WTC11 (cell line): ENCODE data around the gene AGBL4. TPM values are rescaled to one million over a fixed set of nuclear protein-coding genes. Genes with fewer than 3 reads are reported as not detected.

Experiments used
- ATAC-seq: fragments of 200-7000 bp; cut with Tn5 transposase; 2 replicates; pipeline ENCODE4 v1.10.0; 2021; ENCODE audit warnings: mild to moderate bottlenecking, moderate library complexity
- CTCF ChIA-PET: fragments of 300-600 bp; sonication (Branson Sonifier 250); formaldehyde crosslinking; loops from one replicate; lab custom pipeline; 2021; ENCODE audit warnings: antibody characterized with exemption; lab: Charles Lee
- POLR2A ChIA-PET: fragments of 350-600 bp; sonication (Branson Sonifier 250); formaldehyde crosslinking; loops from one replicate; lab custom pipeline; 2021; ENCODE audit warnings: antibody characterized with exemption; lab: Charles Lee
- DNase-seq: peaks from one replicate; pipeline ENCODE4 v3.0.0; 2021; ENCODE audit warnings: low spot score
- H3K27ac Mint-ChIP-seq: 2 replicates; pipeline ENCODE4 v1.8.0; 2021; ENCODE audit warnings: mixed read lengths
- H3K27me3 Mint-ChIP-seq: 2 replicates; pipeline ENCODE4 v1.8.0; 2021; ENCODE audit warnings: low read depth, mild to moderate bottlenecking, moderate library complexity, mixed read lengths
- H3K36me3 Mint-ChIP-seq: 2 replicates; pipeline ENCODE4 v1.8.0; 2021; ENCODE audit warnings: mixed read lengths
- H3K4me1 Mint-ChIP-seq: 2 replicates; pipeline ENCODE4 v1.8.0; 2022; ENCODE audit warnings: mixed read lengths
- H3K4me3 Mint-ChIP-seq: 2 replicates; pipeline ENCODE4 v1.8.0; 2021; ENCODE audit warnings: mild to moderate bottlenecking, moderate library complexity, mixed read lengths
- H3K9me3 Mint-ChIP-seq: 2 replicates; pipeline ENCODE4 v1.8.0; 2021; ENCODE audit warnings: mixed read lengths
- ATF1 ChIP-seq: sonication (generic); formaldehyde crosslinking; IDR thresholded peaks from 2 replicates; pipeline ENCODE4 v1.8.1; 2023; ENCODE audit warnings: mild to moderate bottlenecking, moderate library complexity, missing genetic modification reagents
- ELF4 ChIP-seq: sonication (generic); formaldehyde crosslinking; IDR thresholded peaks from 2 replicates; pipeline ENCODE4 v1.8.1; 2022; ENCODE audit warnings: low read depth, mild to moderate bottlenecking, moderate library complexity, missing genetic modification reagents
- ETV6 ChIP-seq: sonication (generic); formaldehyde crosslinking; IDR thresholded peaks from 2 replicates; pipeline ENCODE4 v1.8.1; 2022; ENCODE audit warnings: mild to moderate bottlenecking, missing genetic modification reagents
- FOXJ3 ChIP-seq: sonication (generic); formaldehyde crosslinking; IDR thresholded peaks from 2 replicates; pipeline ENCODE4 v1.9.0; 2021; ENCODE audit warnings: missing genetic modification reagents, mild to moderate bottlenecking, borderline replicate concordance
- JAZF1 ChIP-seq: fragments of 250-450 bp; sonication (Bioruptor Pico); IDR thresholded peaks from 2 replicates; pipeline ENCODE4 v1.9.0; 2021; ENCODE audit warnings: moderate library complexity, mild to moderate bottlenecking, inconsistent platforms
- NFE2L1 ChIP-seq: sonication (generic); formaldehyde crosslinking; IDR thresholded peaks from 2 replicates; pipeline ENCODE4 v1.8.1; 2023; ENCODE audit warnings: missing genetic modification reagents
- OVOL2 ChIP-seq: fragments of 250-450 bp; sonication (Bioruptor Pico); IDR thresholded peaks from 2 replicates; pipeline ENCODE4 v1.9.0; 2021; ENCODE audit warnings: mild to moderate bottlenecking, borderline replicate concordance
- SP1 ChIP-seq: sonication (generic); formaldehyde crosslinking; conservative IDR thresholded peaks from 2 replicates; pipeline ENCODE4 v1.8.1; 2022; ENCODE audit warnings: missing genetic modification reagents
- TEAD1 ChIP-seq: sonication (generic); formaldehyde crosslinking; IDR thresholded peaks from 2 replicates; pipeline ENCODE4 v1.8.0; 2022; ENCODE audit warnings: mild to moderate bottlenecking, missing genetic modification reagents
- TEAD4 ChIP-seq: sonication (generic); formaldehyde crosslinking; IDR thresholded peaks from 2 replicates; pipeline ENCODE4 v1.8.0; 2022; ENCODE audit warnings: mild to moderate bottlenecking, missing genetic modification reagents
- ZNF138 ChIP-seq: sonication (generic); formaldehyde crosslinking; conservative IDR thresholded peaks from 2 replicates; pipeline ENCODE4 v1.8.1; 2022; ENCODE audit warnings: mild to moderate bottlenecking, moderate library complexity, missing genetic modification reagents
- ZNF219 ChIP-seq: sonication (generic); formaldehyde crosslinking; IDR thresholded peaks from 2 replicates; pipeline ENCODE4 v1.8.0; 2023; ENCODE audit warnings: missing genetic modification reagents, mild to moderate bottlenecking, borderline replicate concordance
- ZNF232 ChIP-seq: sonication (generic); formaldehyde crosslinking; IDR thresholded peaks from 2 replicates; pipeline ENCODE4 v1.8.0; 2022; ENCODE audit warnings: mild to moderate bottlenecking, missing genetic modification reagents
- total RNA-seq: library from RNA; stranded (reverse); gene quantifications from 3 replicates; pipeline ENCODE4 v1.2.3, GENCODE V29; 2021
- TF ChIP-seq, protein P1 (sequence below): sonication (generic); formaldehyde crosslinking; IDR thresholded peaks from 2 replicates; pipeline ENCODE4 v1.8.0; 2023; ENCODE audit warnings: missing genetic modification reagents
- TF ChIP-seq, protein P2 (sequence below): sonication (generic); formaldehyde crosslinking; IDR thresholded peaks from 2 replicates; pipeline ENCODE4 v1.8.1; 2023; ENCODE audit warnings: mild to moderate bottlenecking, missing genetic modification reagents, moderate library complexity
- TF ChIP-seq, protein P3 (sequence below): sonication (generic); formaldehyde crosslinking; IDR thresholded peaks from 2 replicates; pipeline ENCODE4 v1.8.0; 2022; ENCODE audit warnings: mild to moderate bottlenecking, missing genetic modification reagents
- TF ChIP-seq, protein P4 (sequence below): fragments of 250-450 bp; sonication (Bioruptor Pico); IDR thresholded peaks from 2 replicates; pipeline ENCODE4 v1.9.0; 2021; ENCODE audit warnings: mild to moderate bottlenecking
- TF ChIP-seq, protein P5 (sequence below): sonication (generic); formaldehyde crosslinking; IDR thresholded peaks from 2 replicates; pipeline ENCODE4 v1.8.1; 2023; ENCODE audit warnings: mild to moderate bottlenecking, missing genetic modification reagents
- TF ChIP-seq, protein P6 (sequence below): fragments of 200-600 bp; IDR thresholded peaks from 2 replicates; pipeline ENCODE4 v1.8.0; 2022; ENCODE audit warnings: antibody characterized with exemption

AGBL4 gene
- total RNA-seq, 1 experiment from 2014 or later = 0.87 TPM

DNA sequence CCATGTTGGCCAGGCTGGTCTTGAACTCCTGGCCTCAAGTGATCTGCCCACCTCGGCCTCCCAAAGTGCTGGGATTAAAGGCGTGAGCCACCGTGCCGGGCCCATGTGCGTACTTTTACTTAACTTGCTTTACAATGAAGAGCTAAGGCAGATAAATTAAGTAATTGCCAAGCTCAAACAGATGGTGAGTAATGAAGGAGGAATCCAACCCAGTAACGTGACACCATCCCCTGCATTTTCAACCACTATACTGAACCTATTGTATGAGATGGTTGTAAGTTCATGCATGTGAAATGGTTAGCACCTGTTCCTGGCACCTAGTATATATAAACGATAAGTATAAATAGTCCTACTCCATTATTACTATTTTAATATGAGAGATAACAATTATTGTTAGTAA, 659.1 kb downstream of the AGBL4 start (continued):
- TF ChIP-seq ELF4 (CRISPR knock-in tag) (no peak), JAZF1 (no peak)

DNA sequence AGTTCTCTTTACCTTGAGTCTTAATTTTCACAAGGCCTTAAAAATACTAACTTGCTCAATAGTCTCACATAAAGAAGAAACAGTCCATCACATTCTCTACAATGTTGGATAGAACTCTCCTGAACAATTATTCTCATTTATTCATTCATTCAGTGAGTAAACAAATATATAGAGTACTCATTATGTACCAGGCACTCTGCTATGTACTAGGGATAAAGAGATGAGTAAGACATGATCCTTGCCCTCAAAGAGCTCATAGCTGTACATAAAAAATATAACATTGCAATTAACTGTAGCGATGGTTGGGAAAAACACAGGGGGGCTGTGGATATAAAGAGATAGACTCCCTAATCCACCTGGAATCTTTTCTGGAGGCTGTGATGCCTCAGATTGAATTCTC, 660.1 kb downstream of the AGBL4 start:
- no peak for ATAC-seq
- H3K9me3 Mint-ChIP-seq = no peaks in the 10 kb centered on the region
- POLR2A ChIA-PET = no interaction called here

DNA sequence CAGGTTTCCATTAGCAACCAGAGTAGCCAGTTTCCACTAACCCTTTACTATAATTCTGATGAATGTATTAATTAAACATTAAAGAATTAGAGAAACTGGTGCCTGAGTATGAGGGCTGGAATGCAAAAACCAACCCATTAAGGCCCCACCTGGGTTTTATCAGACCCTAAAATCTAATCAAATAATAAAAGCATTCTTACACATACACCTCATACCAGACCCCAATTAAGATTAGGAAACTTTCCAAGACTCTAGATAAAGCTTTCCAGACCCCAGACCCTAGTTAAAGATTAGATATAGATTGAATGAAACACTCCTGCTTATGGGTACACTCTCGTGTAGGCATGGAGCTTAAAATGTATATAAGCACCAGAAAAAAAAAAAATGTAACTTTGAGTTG, 665.7 kb downstream of the AGBL4 start:
- H3K36me3 Mint-ChIP-seq = no peaks in the 10 kb centered on the region
- H3K4me1 Mint-ChIP-seq = peaks cover 2% of the 10 kb centered on the region; the same call in 1 of the 2 replicates
- H3K27ac Mint-ChIP-seq = no peak overlapping the region
- ATAC-seq = no peak
- DNase-seq = no peak
- peaks cover 13% of the 10 kb centered on the region for H3K27me3 Mint-ChIP-seq
- H3K9me3 Mint-ChIP-seq = no peaks in the 10 kb centered on the region
- no peak overlapping the region for H3K4me3 Mint-ChIP-seq
- CTCF ChIA-PET = no interaction called here
- POLR2A ChIA-PET = no interaction called here
- no peak for TF ChIP-seq SP1 (CRISPR knock-in tag)
- TF ChIP-seq ZNF138 = no peak
- TF ChIP-seq FOXJ3 (CRISPR knock-in tag) = no peak
- TF ChIP-seq, protein P1, sequence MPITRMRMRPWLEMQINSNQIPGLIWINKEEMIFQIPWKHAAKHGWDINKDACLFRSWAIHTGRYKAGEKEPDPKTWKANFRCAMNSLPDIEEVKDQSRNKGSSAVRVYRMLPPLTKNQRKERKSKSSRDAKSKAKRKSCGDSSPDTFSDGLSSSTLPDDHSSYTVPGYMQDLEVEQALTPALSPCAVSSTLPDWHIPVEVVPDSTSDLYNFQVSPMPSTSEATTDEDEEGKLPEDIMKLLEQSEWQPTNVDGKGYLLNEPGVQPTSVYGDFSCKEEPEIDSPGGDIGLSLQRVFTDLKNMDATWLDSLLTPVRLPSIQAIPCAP = no peak
- TF ChIP-seq, protein P2, sequence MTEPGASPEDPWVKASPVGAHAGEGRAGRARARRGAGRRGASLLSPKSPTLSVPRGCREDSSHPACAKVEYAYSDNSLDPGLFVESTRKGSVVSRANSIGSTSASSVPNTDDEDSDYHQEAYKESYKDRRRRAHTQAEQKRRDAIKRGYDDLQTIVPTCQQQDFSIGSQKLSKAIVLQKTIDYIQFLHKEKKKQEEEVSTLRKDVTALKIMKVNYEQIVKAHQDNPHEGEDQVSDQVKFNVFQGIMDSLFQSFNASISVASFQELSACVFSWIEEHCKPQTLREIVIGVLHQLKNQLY (CRISPR knock-in tag) = no peak
- TF ChIP-seq, protein P3, sequence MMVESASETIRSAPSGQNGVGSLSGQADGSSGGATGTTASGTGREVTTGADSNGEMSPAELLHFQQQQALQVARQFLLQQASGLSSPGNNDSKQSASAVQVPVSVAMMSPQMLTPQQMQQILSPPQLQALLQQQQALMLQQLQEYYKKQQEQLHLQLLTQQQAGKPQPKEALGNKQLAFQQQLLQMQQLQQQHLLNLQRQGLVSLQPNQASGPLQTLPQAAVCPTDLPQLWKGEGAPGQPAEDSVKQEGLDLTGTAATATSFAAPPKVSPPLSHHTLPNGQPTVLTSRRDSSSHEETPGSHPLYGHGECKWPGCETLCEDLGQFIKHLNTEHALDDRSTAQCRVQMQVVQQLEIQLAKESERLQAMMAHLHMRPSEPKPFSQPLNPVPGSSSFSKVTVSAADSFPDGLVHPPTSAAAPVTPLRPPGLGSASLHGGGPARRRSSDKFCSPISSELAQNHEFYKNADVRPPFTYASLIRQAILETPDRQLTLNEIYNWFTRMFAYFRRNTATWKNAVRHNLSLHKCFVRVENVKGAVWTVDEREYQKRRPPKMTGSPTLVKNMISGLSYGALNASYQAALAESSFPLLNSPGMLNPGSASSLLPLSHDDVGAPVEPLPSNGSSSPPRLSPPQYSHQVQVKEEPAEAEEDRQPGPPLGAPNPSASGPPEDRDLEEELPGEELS = no peak
- no peak for TF ChIP-seq ZNF219 (CRISPR knock-in tag)
- TF ChIP-seq ATF1 (CRISPR knock-in tag) = no peak
- TF ChIP-seq, protein P4, sequence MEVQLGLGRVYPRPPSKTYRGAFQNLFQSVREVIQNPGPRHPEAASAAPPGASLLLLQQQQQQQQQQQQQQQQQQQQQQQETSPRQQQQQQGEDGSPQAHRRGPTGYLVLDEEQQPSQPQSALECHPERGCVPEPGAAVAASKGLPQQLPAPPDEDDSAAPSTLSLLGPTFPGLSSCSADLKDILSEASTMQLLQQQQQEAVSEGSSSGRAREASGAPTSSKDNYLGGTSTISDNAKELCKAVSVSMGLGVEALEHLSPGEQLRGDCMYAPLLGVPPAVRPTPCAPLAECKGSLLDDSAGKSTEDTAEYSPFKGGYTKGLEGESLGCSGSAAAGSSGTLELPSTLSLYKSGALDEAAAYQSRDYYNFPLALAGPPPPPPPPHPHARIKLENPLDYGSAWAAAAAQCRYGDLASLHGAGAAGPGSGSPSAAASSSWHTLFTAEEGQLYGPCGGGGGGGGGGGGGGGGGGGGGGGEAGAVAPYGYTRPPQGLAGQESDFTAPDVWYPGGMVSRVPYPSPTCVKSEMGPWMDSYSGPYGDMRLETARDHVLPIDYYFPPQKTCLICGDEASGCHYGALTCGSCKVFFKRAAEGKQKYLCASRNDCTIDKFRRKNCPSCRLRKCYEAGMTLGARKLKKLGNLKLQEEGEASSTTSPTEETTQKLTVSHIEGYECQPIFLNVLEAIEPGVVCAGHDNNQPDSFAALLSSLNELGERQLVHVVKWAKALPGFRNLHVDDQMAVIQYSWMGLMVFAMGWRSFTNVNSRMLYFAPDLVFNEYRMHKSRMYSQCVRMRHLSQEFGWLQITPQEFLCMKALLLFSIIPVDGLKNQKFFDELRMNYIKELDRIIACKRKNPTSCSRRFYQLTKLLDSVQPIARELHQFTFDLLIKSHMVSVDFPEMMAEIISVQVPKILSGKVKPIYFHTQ = no peak
- no peak for TF ChIP-seq ZNF232 (CRISPR knock-in tag)

More for the DNA sequence above, 660.1 kb downstream of the AGBL4 start:
- no peaks in the 10 kb centered on the region for H3K36me3 Mint-ChIP-seq
- H3K27ac Mint-ChIP-seq = no peak overlapping the region
- TF ChIP-seq, protein P1 = no peak
- TF ChIP-seq TEAD1 (CRISPR knock-in tag) = no peak
- TF ChIP-seq, protein P3 = no peak
- TF ChIP-seq, protein P5, sequence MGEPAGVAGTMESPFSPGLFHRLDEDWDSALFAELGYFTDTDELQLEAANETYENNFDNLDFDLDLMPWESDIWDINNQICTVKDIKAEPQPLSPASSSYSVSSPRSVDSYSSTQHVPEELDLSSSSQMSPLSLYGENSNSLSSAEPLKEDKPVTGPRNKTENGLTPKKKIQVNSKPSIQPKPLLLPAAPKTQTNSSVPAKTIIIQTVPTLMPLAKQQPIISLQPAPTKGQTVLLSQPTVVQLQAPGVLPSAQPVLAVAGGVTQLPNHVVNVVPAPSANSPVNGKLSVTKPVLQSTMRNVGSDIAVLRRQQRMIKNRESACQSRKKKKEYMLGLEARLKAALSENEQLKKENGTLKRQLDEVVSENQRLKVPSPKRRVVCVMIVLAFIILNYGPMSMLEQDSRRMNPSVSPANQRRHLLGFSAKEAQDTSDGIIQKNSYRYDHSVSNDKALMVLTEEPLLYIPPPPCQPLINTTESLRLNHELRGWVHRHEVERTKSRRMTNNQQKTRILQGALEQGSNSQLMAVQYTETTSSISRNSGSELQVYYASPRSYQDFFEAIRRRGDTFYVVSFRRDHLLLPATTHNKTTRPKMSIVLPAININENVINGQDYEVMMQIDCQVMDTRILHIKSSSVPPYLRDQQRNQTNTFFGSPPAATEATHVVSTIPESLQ (CRISPR knock-in tag) = no peak
- no peak for TF ChIP-seq TEAD4 (CRISPR knock-in tag)
- TF ChIP-seq, protein P6, sequence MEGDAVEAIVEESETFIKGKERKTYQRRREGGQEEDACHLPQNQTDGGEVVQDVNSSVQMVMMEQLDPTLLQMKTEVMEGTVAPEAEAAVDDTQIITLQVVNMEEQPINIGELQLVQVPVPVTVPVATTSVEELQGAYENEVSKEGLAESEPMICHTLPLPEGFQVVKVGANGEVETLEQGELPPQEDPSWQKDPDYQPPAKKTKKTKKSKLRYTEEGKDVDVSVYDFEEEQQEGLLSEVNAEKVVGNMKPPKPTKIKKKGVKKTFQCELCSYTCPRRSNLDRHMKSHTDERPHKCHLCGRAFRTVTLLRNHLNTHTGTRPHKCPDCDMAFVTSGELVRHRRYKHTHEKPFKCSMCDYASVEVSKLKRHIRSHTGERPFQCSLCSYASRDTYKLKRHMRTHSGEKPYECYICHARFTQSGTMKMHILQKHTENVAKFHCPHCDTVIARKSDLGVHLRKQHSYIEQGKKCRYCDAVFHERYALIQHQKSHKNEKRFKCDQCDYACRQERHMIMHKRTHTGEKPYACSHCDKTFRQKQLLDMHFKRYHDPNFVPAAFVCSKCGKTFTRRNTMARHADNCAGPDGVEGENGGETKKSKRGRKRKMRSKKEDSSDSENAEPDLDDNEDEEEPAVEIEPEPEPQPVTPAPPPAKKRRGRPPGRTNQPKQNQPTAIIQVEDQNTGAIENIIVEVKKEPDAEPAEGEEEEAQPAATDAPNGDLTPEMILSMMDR = no peak
- TF ChIP-seq OVOL2 = no peak
- no peak for TF ChIP-seq ETV6 (CRISPR knock-in tag)
- TF ChIP-seq NFE2L1 (CRISPR knock-in tag) = no peak
- no peak overlapping the region for H3K4me3 Mint-ChIP-seq
- CTCF ChIA-PET = no interaction called here
- no peak for DNase-seq
- peaks cover 13% of the 10 kb centered on the region for H3K27me3 Mint-ChIP-seq
- H3K4me1 Mint-ChIP-seq = peaks cover 3% of the 10 kb centered on the region; the same call in 1 of the 2 replicates
